H9 (cell line): Measurements from ENCODE around the gene DGLUCY. TPM values are rescaled to one million over a fixed set of nuclear protein-coding genes. Genes with fewer than 3 reads are reported as not detected.

Experiments used
- DNase-seq: peaks from one replicate; pipeline ENCODE4 v3.0.0-alpha.2; 2017
- H2AFZ ChIP-seq: one replicate; pipeline ENCODE4 v1.6.1; 2013; ENCODE audit warnings: mild to moderate bottlenecking, low read length, control low read depth, moderate library complexity
- H2AK5ac ChIP-seq: 2 replicates; pipeline ENCODE4 v1.6.1; 2013; ENCODE audit warnings: low read length, control low read depth, mixed read lengths; ENCODE audit not compliant: insufficient read length
- H2BK120ac ChIP-seq: one replicate; pipeline ENCODE4 v1.6.1; 2013; ENCODE audit warnings: low read depth, mild to moderate bottlenecking, low read length, control low read depth, inconsistent platforms; ENCODE audit not compliant: poor library complexity, severe bottlenecking
- H2BK12ac ChIP-seq: 2 replicates; pipeline ENCODE4 v1.6.1; 2013; ENCODE audit warnings: low read length, control low read depth, mixed read lengths, low read depth; ENCODE audit not compliant: insufficient read length
- H2BK15ac ChIP-seq: 2 replicates; pipeline ENCODE4 v1.6.1; 2013; ENCODE audit warnings: low read depth, low read length, control low read depth
- H2BK20ac ChIP-seq: one replicate; pipeline ENCODE4 v1.6.1; 2013; ENCODE audit warnings: low read depth, mild to moderate bottlenecking, low read length, control low read depth, inconsistent platforms; ENCODE audit not compliant: poor library complexity, severe bottlenecking
- H2BK5ac ChIP-seq: 2 replicates; pipeline ENCODE4 v1.6.1; 2013; ENCODE audit warnings: low read length, control low read depth, mixed read lengths; ENCODE audit not compliant: insufficient read length
- H3K14ac ChIP-seq: 2 replicates; pipeline ENCODE4 v1.6.1; 2013; ENCODE audit warnings: low read length, control low read depth; ENCODE audit not compliant: insufficient read depth
- H3K18ac ChIP-seq: 2 replicates; pipeline ENCODE4 v1.6.1; 2013; ENCODE audit warnings: low read depth, mild to moderate bottlenecking, mixed read lengths, low read length, control low read depth; ENCODE audit not compliant: insufficient read length
- H3K23ac ChIP-seq: 2 replicates; pipeline ENCODE4 v1.6.1; 2013; ENCODE audit warnings: low read length, control low read depth, mixed read lengths, low read depth; ENCODE audit not compliant: insufficient read length
- H3K23me2 ChIP-seq: 2 replicates; pipeline ENCODE4 v1.6.1; 2013; ENCODE audit warnings: low read depth, mild to moderate bottlenecking, mixed read lengths, low read length, control low read depth; ENCODE audit not compliant: insufficient read length, poor library complexity, severe bottlenecking
- H3K27ac ChIP-seq: 2 replicates; pipeline ENCODE4 v1.5.1; 2013; ENCODE audit warnings: low read length, control low read depth, mixed read lengths, low read depth; ENCODE audit not compliant: insufficient read length
- H3K27me3 ChIP-seq: 2 replicates; pipeline ENCODE4 v1.6.1; 2013; ENCODE audit warnings: low read length, control low read depth, inconsistent platforms; ENCODE audit not compliant: insufficient read depth
- H3K4ac ChIP-seq: 2 replicates; pipeline ENCODE4 v1.6.1; 2013; ENCODE audit warnings: low read depth, mild to moderate bottlenecking, control low read depth, inconsistent platforms, low read length, moderate library complexity
- H3K4me1 ChIP-seq: 2 replicates; pipeline ENCODE4 v1.6.1; 2013; ENCODE audit warnings: low read length, control low read depth, inconsistent platforms; ENCODE audit not compliant: insufficient read depth
- H3K4me2 ChIP-seq: 2 replicates; pipeline ENCODE4 v1.6.1; 2013; ENCODE audit warnings: low read length, control low read depth, mixed read lengths; ENCODE audit not compliant: insufficient read length, insufficient read depth
- H3K56ac ChIP-seq: 2 replicates; pipeline ENCODE4 v1.6.1; 2013; ENCODE audit warnings: low read depth, mild to moderate bottlenecking, mixed read lengths, low read length, control low read depth; ENCODE audit not compliant: insufficient read length
- H3K79me1 ChIP-seq: 2 replicates; pipeline ENCODE4 v1.6.1; 2013; ENCODE audit warnings: low read depth, mild to moderate bottlenecking, moderate library complexity, low read length, control low read depth, inconsistent platforms; ENCODE audit not compliant: insufficient read depth, poor library complexity, severe bottlenecking
- H3K79me2 ChIP-seq: 2 replicates; pipeline ENCODE4 v1.6.1; 2013; ENCODE audit warnings: low read length, control low read depth, inconsistent platforms; ENCODE audit not compliant: insufficient read depth
- H3K9ac ChIP-seq: 2 replicates; pipeline ENCODE4 v1.6.1; 2013; ENCODE audit warnings: low read length, control low read depth, mixed read lengths; ENCODE audit not compliant: insufficient read length; ENCODE audit errors: extremely low read depth
- H3K9me3 ChIP-seq: one replicate; pipeline ENCODE4 v1.6.1; 2013; ENCODE audit warnings: low read depth, low read length, inconsistent platforms; ENCODE audit not compliant: control insufficient read depth
- H3T11ph ChIP-seq: one replicate; pipeline ENCODE4 v1.6.1; 2013; ENCODE audit warnings: mild to moderate bottlenecking, low read length, control low read depth, inconsistent platforms
- H4K20me1 ChIP-seq: one replicate; pipeline ENCODE4 v1.6.1; 2013; ENCODE audit not compliant: control insufficient read depth, insufficient read length, insufficient read depth
- H4K5ac ChIP-seq: 2 replicates; pipeline ENCODE4 v1.6.1; 2013; ENCODE audit warnings: low read depth, mild to moderate bottlenecking, mixed read lengths, low read length, control low read depth; ENCODE audit not compliant: insufficient read length
- H4K8ac ChIP-seq: replicated peaks from 2 replicates; pipeline ENCODE4 v1.6.1; 2013; ENCODE audit warnings: low read length, control low read depth, mixed read lengths, low read depth; ENCODE audit not compliant: insufficient read length
- H4K91ac ChIP-seq: 2 replicates; pipeline ENCODE4 v1.6.1; 2013; ENCODE audit warnings: low read depth, mild to moderate bottlenecking, moderate library complexity, mixed read lengths, low read length, control low read depth; ENCODE audit not compliant: insufficient read length
- H3K27ac Mint-ChIP-seq, 3 experiments: 2 replicates in 2 of 3; 3 replicates in 1 of 3; pipeline ENCODE4 v1.8.0; 2020 to 2021; ENCODE audit warnings: mixed read lengths in 3 of 3, mild to moderate bottlenecking in 1 of 3, moderate library complexity in 1 of 3
- H3K27me3 Mint-ChIP-seq: 2 replicates; pipeline ENCODE4 v1.8.0; 2021; ENCODE audit warnings: low read depth, mild to moderate bottlenecking, moderate library complexity, mixed read lengths
- H3K36me3 Mint-ChIP-seq, 3 experiments: 2 replicates in 2 of 3; 3 replicates in 1 of 3; pipeline ENCODE4 v1.8.0; 2020 to 2021; ENCODE audit warnings: low read depth in 3 of 3, mixed read lengths in 3 of 3; ENCODE audit not compliant: insufficient read depth in 1 of 3
- H3K4me1 Mint-ChIP-seq, 2 experiments: 2 replicates each; pipeline ENCODE4 v1.8.0; 2020; ENCODE audit warnings: mixed read lengths in 2 of 2
- H3K4me3 Mint-ChIP-seq, 2 experiments: 2 replicates in 1 of 2; 3 replicates in 1 of 2; pipeline ENCODE4 v1.8.0; 2020 to 2021; ENCODE audit warnings: mild to moderate bottlenecking in 2 of 2, mixed read lengths in 2 of 2, moderate library complexity in 1 of 2
- H3K9me3 Mint-ChIP-seq, 2 experiments: 2 replicates in 1 of 2; 3 replicates in 1 of 2; pipeline ENCODE4 v1.8.0; 2020; ENCODE audit warnings: mild to moderate bottlenecking in 2 of 2, mixed read lengths in 2 of 2, moderate library complexity in 1 of 2
- WGBS: extraction: QIAGEN DNeasy Blood & Tissue Kit; methylation state at CpG from one replicate; pipeline ENCODE4 v1.1.7; 2013; ENCODE audit warnings: missing lambda C conversion rate, low lambda C conversion rate, mixed read lengths; ENCODE audit not compliant: insufficient read length; ENCODE audit errors: extremely low coverage; 5-methylcytosine and 5-hydroxymethylcytosine counted together
- total RNA-seq: library from RNA; stranded (reverse); gene quantifications from 2 replicates; pipeline ENCODE4 v1.2.1, GENCODE V29; 2021
- TF ChIP-seq, protein P1 (sequence below): fragments of 200-600 bp; sonication (generic); conservative IDR thresholded peaks from 3 replicates; pipeline ENCODE4 v1.8.0; 2021; ENCODE audit warnings: antibody characterized with exemption, mild to moderate bottlenecking

Gene DGLUCY
- total RNA-seq, 1 experiment from 2014 or later, result 29.6 TPM

DNA sequence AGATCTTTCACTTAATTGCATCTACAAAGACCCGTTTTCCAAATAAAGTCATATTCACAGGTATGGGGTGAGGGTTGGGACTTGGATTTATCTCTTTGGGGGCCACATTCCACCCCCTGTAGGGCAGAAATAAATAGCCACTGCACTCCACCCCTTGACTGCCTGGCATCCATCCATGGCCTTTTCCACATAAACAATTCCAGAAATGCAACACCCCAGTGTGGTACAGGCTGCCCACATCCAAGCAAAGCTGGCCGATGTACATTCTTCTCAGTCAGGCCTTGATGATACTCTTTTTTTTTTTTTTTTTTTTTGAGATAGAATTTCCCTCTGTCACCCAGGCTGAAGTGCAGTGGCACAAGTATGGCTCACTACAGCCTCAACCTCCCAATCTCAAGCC is 12.9 kb downstream of the DGLUCY start:
- Mint-ChIP-seq H3K27ac (no peak overlapping the region), H3K9me3 (peaks cover 0 to 1% of the 10 kb centered on the region in 2 experiments; a peak in 1 of 5 replicates), H3K4me3 (no peak overlapping the region), H3K36me3 (peaks cover 6 to 33% (median 27%) of the 10 kb centered on the region in 3 experiments; a peak in 6 of 7 replicates), H3K4me1 (peaks cover 3% of the 10 kb centered on the region in 2 experiments; a peak in 3 of 4 replicates), H3K27me3 (no peaks in the 10 kb centered on the region)
- Histone ChIP-seq H2AK5ac (no peak overlapping the region), H3K4me2 (no peak overlapping the region), H2BK15ac (no peak overlapping the region), H3K79me2 (no peaks in the 10 kb centered on the region), H3K79me1 (no peaks in the 10 kb centered on the region), H4K91ac (no peak overlapping the region), H2AFZ (no peak overlapping the region), H3K18ac (no peak overlapping the region), H3K27me3 (no peaks in the 10 kb centered on the region), H3K23me2 (no peaks in the 10 kb centered on the region), H3K9me3 (no peaks in the 10 kb centered on the region), H3T11ph (no peak overlapping the region), H3K9ac (no peak overlapping the region), H3K4me1 (no peaks in the 10 kb centered on the region), H3K4ac (no peak overlapping the region), H2BK12ac (no peak overlapping the region), H3K56ac (no peak overlapping the region), H3K14ac (no peak overlapping the region), H4K5ac (no peak overlapping the region), H2BK5ac (no peak overlapping the region), H4K20me1 (peaks cover 3% of the 10 kb centered on the region), H2BK120ac (no peak overlapping the region), H3K27ac (no peak overlapping the region), H2BK20ac (no peak overlapping the region), H3K23ac (no peak overlapping the region), H4K8ac (no peak overlapping the region)
- no peak for DNase-seq
- no CpG with 5 or more reads among the region's 2 CpGs for WGBS
- TF ChIP-seq, protein P1, sequence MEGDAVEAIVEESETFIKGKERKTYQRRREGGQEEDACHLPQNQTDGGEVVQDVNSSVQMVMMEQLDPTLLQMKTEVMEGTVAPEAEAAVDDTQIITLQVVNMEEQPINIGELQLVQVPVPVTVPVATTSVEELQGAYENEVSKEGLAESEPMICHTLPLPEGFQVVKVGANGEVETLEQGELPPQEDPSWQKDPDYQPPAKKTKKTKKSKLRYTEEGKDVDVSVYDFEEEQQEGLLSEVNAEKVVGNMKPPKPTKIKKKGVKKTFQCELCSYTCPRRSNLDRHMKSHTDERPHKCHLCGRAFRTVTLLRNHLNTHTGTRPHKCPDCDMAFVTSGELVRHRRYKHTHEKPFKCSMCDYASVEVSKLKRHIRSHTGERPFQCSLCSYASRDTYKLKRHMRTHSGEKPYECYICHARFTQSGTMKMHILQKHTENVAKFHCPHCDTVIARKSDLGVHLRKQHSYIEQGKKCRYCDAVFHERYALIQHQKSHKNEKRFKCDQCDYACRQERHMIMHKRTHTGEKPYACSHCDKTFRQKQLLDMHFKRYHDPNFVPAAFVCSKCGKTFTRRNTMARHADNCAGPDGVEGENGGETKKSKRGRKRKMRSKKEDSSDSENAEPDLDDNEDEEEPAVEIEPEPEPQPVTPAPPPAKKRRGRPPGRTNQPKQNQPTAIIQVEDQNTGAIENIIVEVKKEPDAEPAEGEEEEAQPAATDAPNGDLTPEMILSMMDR, result no peak
